ENCODE measurements around the gene ZNF790.

The ZNF790 gene

DNA sequence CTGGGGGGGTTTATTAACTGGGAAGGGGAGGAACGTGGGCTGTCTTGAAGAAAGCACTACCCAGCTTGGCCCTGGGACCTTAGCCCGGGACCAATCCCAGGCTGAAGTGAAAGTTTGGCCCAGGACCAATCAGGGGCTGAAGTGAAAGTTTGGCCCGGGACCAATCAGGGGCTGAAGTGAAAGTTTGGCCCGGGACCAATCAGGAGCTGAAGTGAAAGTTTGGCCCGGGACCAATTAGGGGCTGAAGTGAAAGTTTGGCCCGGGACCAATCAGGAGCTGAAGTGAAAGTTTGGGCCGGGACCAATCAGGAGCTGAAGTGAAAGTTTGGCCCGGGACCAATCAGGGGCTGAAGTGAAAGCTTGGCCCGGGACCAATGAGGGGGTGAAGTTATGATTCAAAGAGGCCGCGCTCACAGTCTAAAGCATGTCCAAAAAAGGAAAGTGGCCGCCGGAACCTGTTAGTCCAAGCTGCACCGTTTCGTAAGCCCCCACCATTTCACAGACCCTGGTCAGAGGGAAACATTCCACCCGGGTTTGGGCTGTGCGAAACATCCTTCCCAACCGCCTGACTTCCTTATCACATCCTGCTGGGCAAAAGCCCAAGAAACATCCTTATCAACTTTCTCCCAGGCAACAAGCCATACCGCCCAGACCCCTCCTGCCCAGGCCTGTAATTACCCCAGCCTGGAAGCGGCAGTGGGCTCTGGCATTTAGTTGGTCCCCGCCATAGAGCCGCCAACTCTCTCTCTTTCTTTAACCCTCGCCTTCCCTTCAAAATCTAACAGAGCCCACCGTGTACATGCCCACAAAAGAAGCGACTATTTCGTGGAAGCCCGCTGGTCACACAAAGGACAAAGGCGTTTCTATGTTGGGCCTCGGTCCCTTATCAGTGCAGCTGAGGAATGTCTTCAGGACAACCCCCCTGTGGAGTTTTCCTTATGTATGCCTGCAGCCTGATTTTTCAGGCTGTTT is 66.6 kb downstream of the ZNF790 start:
- peak; percentile 88 for DNase-seq

Measured in GF-D8 (cell line).